ENCODE results near the gene AP1G2.

- no peak for TF ChIP-seq TAF1 (conservative IDR thresholded peaks at IDR 0.05)
- no peak for TF ChIP-seq CTCF (IDR thresholded peaks at IDR 0.05; ENCODE audit: low read depth, low read length, missing input control)
- TF ChIP-seq YY1 (IDR thresholded peaks at IDR 0.05), result no peak
- no peak for TF ChIP-seq MAX (IDR thresholded peaks at IDR 0.05)
- TF ChIP-seq ATF3 (IDR thresholded peaks at IDR 0.05), result no peak
- TF ChIP-seq RAD21 (IDR thresholded peaks at IDR 0.05), result no peak
- no peak for TF ChIP-seq EGR1 (IDR thresholded peaks at IDR 0.05; ENCODE audit: low read depth in 2 of 2)
- no peak for TF ChIP-seq REST (IDR thresholded peaks at IDR 0.05)
- no peak for TF ChIP-seq JUND (IDR thresholded peaks at IDR 0.05)
- TF ChIP-seq ZBTB33 (IDR thresholded peaks at IDR 0.05), result no peak
Observed at GRCh38 chr14:23538050-23538718, 29.4 kb downstream of the AP1G2 start.
